PC-3 (cell line): Measurements from ENCODE around the gene TRRAP. TPM values are rescaled to one million over a fixed set of nuclear protein-coding genes. Genes with fewer than 3 reads are reported as not detected.

ENCODE experiments used
- ATAC-seq: fragments of 200-7000 bp; cut with Tn5 transposase; 2 replicates; pipeline ENCODE4 v1.9.1; 2020; ENCODE audit warnings: mild to moderate bottlenecking, moderate library complexity
- BruUV-seq: library from RNA; stranded (reverse); fragments of 400-500 nt; replicated peaks from 2 replicates; lab custom pipeline; 2021; lab: Mats Ljungman, UMichigan
- CTCF ChIA-PET: fragments of 300-600 bp; sonication (Branson Sonifier 250); formaldehyde crosslinking; loops from one replicate; lab custom pipeline; 2022; ENCODE audit warnings: antibody characterized with exemption; lab: Charles Lee
- POLR2A ChIA-PET: fragments of 300-600 bp; sonication (Branson Sonifier 250); formaldehyde crosslinking; loops from one replicate; lab custom pipeline; 2022; ENCODE audit warnings: antibody characterized with exemption; ENCODE audit not compliant: unreplicated experiment; lab: Charles Lee
- DNase-seq: peaks from one replicate; pipeline ENCODE4 v3.0.0-alpha.2; 2015
- H2AFZ ChIP-seq: fragments of 300-600 bp; sonication (generic); 2 replicates; pipeline ENCODE4 v1.6.0; 2016; ENCODE audit warnings: antibody characterized with exemption, low read length
- H3F3A ChIP-seq: fragments of 300-600 bp; sonication (generic); one replicate; pipeline ENCODE4 v1.6.0; 2017; ENCODE audit warnings: antibody characterized with exemption, low read length, control low read depth, mild to moderate bottlenecking; ENCODE audit not compliant: unreplicated experiment
- H3K27ac ChIP-seq: fragments of 300-600 bp; sonication (generic); 2 replicates; pipeline ENCODE4 v1.5.1; 2016; ENCODE audit warnings: mild to moderate bottlenecking, low read length
- H3K27me3 ChIP-seq: fragments of 300-600 bp; sonication (generic); 2 replicates; pipeline ENCODE4 v1.6.1; 2016; ENCODE audit warnings: low read length, mixed read lengths
- H3K36me3 ChIP-seq: fragments of 300-600 bp; sonication (generic); 2 replicates; pipeline ENCODE4 v1.6.1; 2016; ENCODE audit warnings: low read depth, mixed run types, low read length, mixed read lengths
- H3K4me1 ChIP-seq: fragments of 300-600 bp; sonication (generic); 2 replicates; pipeline ENCODE4 v1.5.1; 2016; ENCODE audit warnings: low read length; ENCODE audit not compliant: insufficient read depth
- H3K4me2 ChIP-seq: fragments of 300-600 bp; sonication (generic); 2 replicates; pipeline ENCODE4 v1.6.0; 2016; ENCODE audit warnings: low read length
- H3K4me3 ChIP-seq: fragments of 300-600 bp; sonication (generic); 2 replicates; pipeline ENCODE4 v1.5.1; 2016; ENCODE audit warnings: mild to moderate bottlenecking, low read length, mixed read lengths
- H3K79me2 ChIP-seq: fragments of 300-600 bp; sonication (generic); 2 replicates; pipeline ENCODE4 v1.6.1; 2017; ENCODE audit warnings: low read length, mixed read lengths
- H3K9ac ChIP-seq: fragments of 300-600 bp; sonication (generic); 2 replicates; pipeline ENCODE4 v1.6.0; 2016; ENCODE audit warnings: mild to moderate bottlenecking, low read length
- H3K9me2 ChIP-seq: fragments of 300-600 bp; sonication (generic); replicated peaks from 2 replicates; pipeline ENCODE4 v1.6.1; 2016; ENCODE audit warnings: mixed run types, low read length, mixed read lengths
- H3K9me3 ChIP-seq: fragments of 300-600 bp; sonication (generic); 2 replicates; pipeline ENCODE4 v1.6.1; 2016; ENCODE audit warnings: low read length, mixed read lengths
- H4K20me1 ChIP-seq: fragments of 300-600 bp; sonication (generic); 2 replicates; pipeline ENCODE4 v1.6.1; 2016; ENCODE audit warnings: low read length, mixed read lengths
- CTCF ChIP-seq: fragments of 300-600 bp; sonication (generic); conservative IDR thresholded peaks from 2 replicates; pipeline ENCODE4 v1.5.1; 2017; ENCODE audit warnings: antibody characterized with exemption, low read depth, mild to moderate bottlenecking, low read length
- EZH2 ChIP-seq: fragments of 300-600 bp; sonication (generic); IDR thresholded peaks from one replicate; pipeline ENCODE4 v1.6.1; 2017; ENCODE audit warnings: antibody characterized with exemption, mild to moderate bottlenecking, low read length; ENCODE audit not compliant: unreplicated experiment
- EZH2phosphoT487 ChIP-seq: fragments of 300-600 bp; sonication (generic); IDR thresholded peaks from 2 replicates; pipeline ENCODE4 v1.6.1; 2018; ENCODE audit warnings: mild to moderate bottlenecking, antibody characterized with exemption, low read length, borderline replicate concordance
- intact Hi-C: fragments of 100-400 bp; cut with micrococcal nuclease; formaldehyde crosslinking; loops from 2 replicates; pipeline ENCODE4 v1.9.0; 2023
- total RNA-seq: library from RNA; depleted of rRNA; stranded (reverse); fragments of >200 nt; gene quantifications from 2 replicates; pipeline ENCODE4 v1.2.3, GENCODE V29; 2014

Gene TRRAP
- total RNA-seq, 1 experiment from 2014 or later: 17.7 TPM

GRCh38 chr7:98907570-98907969 lies 29.2 kb downstream of the TRRAP start:
- H3F3A ChIP-seq: no peaks in the 10 kb centered on the region
- H3K27me3 ChIP-seq: no peaks in the 10 kb centered on the region
- H4K20me1 ChIP-seq: no peaks in the 10 kb centered on the region
- H3K4me3 ChIP-seq: no peak overlapping the region
- H2AFZ ChIP-seq: no peak overlapping the region
- no peak overlapping the region for H3K27ac ChIP-seq
- no peaks in the 10 kb centered on the region for H3K4me1 ChIP-seq
- BruUV-seq: no TSS peak
- no peaks in the 10 kb centered on the region for H3K9me2 ChIP-seq
- ChIA-PET CTCF (no interaction called here), POLR2A (no interaction called here)
- no peaks in the 10 kb centered on the region for H3K9me3 ChIP-seq
- H3K36me3 ChIP-seq: peaks cover 43% of the 10 kb centered on the region
- DNase-seq (no peak), ATAC-seq (no peak)
- intact Hi-C loops: no loop called here
- no peaks in the 10 kb centered on the region for H3K79me2 ChIP-seq
- no peak for TF ChIP-seq CTCF
- TF ChIP-seq EZH2phosphoT487: no peak
- no peak for TF ChIP-seq EZH2
- H3K9ac ChIP-seq: no peak overlapping the region
- no peak overlapping the region for H3K4me2 ChIP-seq

- Histone ChIP-seq H3K4me2 (no peak overlapping the region), H3K9ac (no peak overlapping the region), H3K9me2 (no peaks in the 10 kb centered on the region), H2AFZ (no peak overlapping the region), H3K27me3 (no peaks in the 10 kb centered on the region), H3K36me3 (peaks cover 39% of the 10 kb centered on the region), H3K79me2 (no peaks in the 10 kb centered on the region), H3K27ac (no peak overlapping the region), H4K20me1 (no peaks in the 10 kb centered on the region), H3K4me3 (no peak overlapping the region), H3F3A (no peaks in the 10 kb centered on the region), H3K4me1 (peaks cover 5% of the 10 kb centered on the region; the same call in 1 of the 2 replicates), H3K9me3 (no peaks in the 10 kb centered on the region)
- ATAC-seq: no peak
- TF ChIP-seq EZH2phosphoT487 (no peak), EZH2 (no peak), CTCF (no peak)
- BruUV-seq: no TSS peak
- ChIA-PET POLR2A (no interaction called here), CTCF (no interaction called here)
- intact Hi-C loops: no loop called here
- DNase-seq: no peak
Observed at GRCh38 chr7:98908585-98908984, 30.3 kb downstream of the TRRAP start.

- Histone ChIP-seq H3K79me2 (no peaks in the 10 kb centered on the region), H3K27me3 (no peaks in the 10 kb centered on the region), H4K20me1 (0 out of 2 replicates have a peak, but pooled peaks cover 3% of the 10 kb centered on the region), H3K9me2 (no peaks in the 10 kb centered on the region), H3K27ac (no peak overlapping the region), H3K4me2 (no peak overlapping the region), H3K4me3 (no peak overlapping the region), H3K9me3 (no peaks in the 10 kb centered on the region), H3K9ac (no peak overlapping the region), H3K36me3 (peaks cover 37% of the 10 kb centered on the region), H3K4me1 (peaks cover 6% of the 10 kb centered on the region; the same call in 1 of the 2 replicates), H2AFZ (no peak overlapping the region), H3F3A (no peaks in the 10 kb centered on the region)
- ATAC-seq (no peak), DNase-seq (no peak)
- BruUV-seq: no TSS peak
- no peak for TF ChIP-seq EZH2phosphoT487
- no peak for TF ChIP-seq EZH2
- no peak for TF ChIP-seq CTCF
- intact Hi-C loops: no loop called here
- CTCF ChIA-PET: no interaction called here
- POLR2A ChIA-PET: no interaction called here
Observed at GRCh38 chr7:98909487-98909886, 31.2 kb downstream of the TRRAP start.
